ENCODE results near the gene SCN8A. TPM values are rescaled to one million over a fixed set of nuclear protein-coding genes. Genes with fewer than 3 reads are reported as not detected.

The SCN8A gene
- total and polyA plus RNA-seq, 2 experiments from 2014 or later: 4.6 to 23.9 TPM

DNA sequence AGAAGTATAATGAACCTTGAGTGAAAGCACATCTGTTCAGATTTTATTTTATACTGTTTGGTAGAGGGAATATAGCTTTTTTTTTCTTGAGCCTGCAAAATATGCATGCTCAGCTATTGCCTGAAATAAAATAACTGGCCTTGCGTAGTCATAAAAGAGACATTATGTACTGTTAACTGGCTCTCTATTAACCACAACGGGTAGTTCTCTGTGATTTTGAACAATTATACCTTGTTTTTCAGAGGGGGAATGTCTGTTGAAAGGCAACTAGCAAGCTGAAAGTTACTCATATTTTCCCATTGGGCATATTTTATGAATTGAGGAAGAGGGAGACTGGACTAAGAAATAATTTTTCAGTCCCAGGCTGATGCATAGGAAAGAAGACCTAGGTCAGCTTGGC is 194.9 kb downstream of the SCN8A start:
- Mint-ChIP-seq H3K9me3 (no peaks in the 10 kb centered on the region), H3K4me1 (no peaks in the 10 kb centered on the region), H3K27me3 (ENCODE audit: insufficient read depth, low read depth, poor library complexity) (peaks cover 2% of the 10 kb centered on the region), H3K36me3 (ENCODE audit: low read depth) (peaks cover 9% of the 10 kb centered on the region; the same call in 1 of the 3 replicates), H3K27ac (no peak overlapping the region), H3K4me3 (no peak overlapping the region)
- Histone ChIP-seq H3K36me3 (ENCODE audit: insufficient read depth) (no peaks in the 10 kb centered on the region), H3K9me2 (ENCODE audit: insufficient read depth) (no peaks in the 10 kb centered on the region), H3K4me2 (no peak overlapping the region), H4K20me1 (replicated peaks; ENCODE audit: insufficient read depth) (no peaks in the 10 kb centered on the region; the same call in none of the 2 replicates), H3K4me3 (no peak overlapping the region), H3K27me3 (ENCODE audit: insufficient read depth) (no peaks in the 10 kb centered on the region), H3K4me1 (ENCODE audit: insufficient read depth) (no peaks in the 10 kb centered on the region), H3F3A (replicated peaks; ENCODE audit: low read depth) (no peaks in the 10 kb centered on the region), H3K79me2 (replicated peaks; ENCODE audit: insufficient read depth) (no peaks in the 10 kb centered on the region), H3K27ac (ENCODE audit: low read depth) (no peak overlapping the region), H2AFZ (no peak overlapping the region)
- ATAC-seq: no peak
- TF ChIP-seq EZH2 (IDR thresholded peaks at IDR 0.05; ENCODE audit: low read depth, unreplicated experiment) (no peak), JUNB (IDR thresholded peaks at IDR 0.05; ENCODE audit: unreplicated experiment) (no peak), STAT1 (IDR thresholded peaks at IDR 0.05; ENCODE audit: unreplicated experiment) (no peak), CREB1 (CRISPR knock-in tag; IDR thresholded peaks at IDR 0.05; ENCODE audit: low read depth) (no peak), ZNF462 (CRISPR knock-in tag; IDR thresholded peaks at IDR 0.05) (no peak), CTCF (conservative IDR thresholded peaks at IDR 0.05; ENCODE audit: low read depth in 2 of 2) (no peak), EZH2phosphoT487 (IDR thresholded peaks at IDR 0.05; ENCODE audit: unreplicated experiment) (no peak), ZNF114 (CRISPR knock-in tag; IDR thresholded peaks at IDR 0.05) (no peak), ZNF331 (CRISPR knock-in tag; IDR thresholded peaks at IDR 0.05; ENCODE audit: low read depth) (no peak), ETS1 (IDR thresholded peaks at IDR 0.05) (no peak), NANOG (IDR thresholded peaks at IDR 0.05; ENCODE audit: borderline replicate concordance) (no peak), POLR2AphosphoS5 (IDR thresholded peaks at IDR 0.05; ENCODE audit: low read depth) (no peak)
- TF ChIP-seq, protein P1, sequence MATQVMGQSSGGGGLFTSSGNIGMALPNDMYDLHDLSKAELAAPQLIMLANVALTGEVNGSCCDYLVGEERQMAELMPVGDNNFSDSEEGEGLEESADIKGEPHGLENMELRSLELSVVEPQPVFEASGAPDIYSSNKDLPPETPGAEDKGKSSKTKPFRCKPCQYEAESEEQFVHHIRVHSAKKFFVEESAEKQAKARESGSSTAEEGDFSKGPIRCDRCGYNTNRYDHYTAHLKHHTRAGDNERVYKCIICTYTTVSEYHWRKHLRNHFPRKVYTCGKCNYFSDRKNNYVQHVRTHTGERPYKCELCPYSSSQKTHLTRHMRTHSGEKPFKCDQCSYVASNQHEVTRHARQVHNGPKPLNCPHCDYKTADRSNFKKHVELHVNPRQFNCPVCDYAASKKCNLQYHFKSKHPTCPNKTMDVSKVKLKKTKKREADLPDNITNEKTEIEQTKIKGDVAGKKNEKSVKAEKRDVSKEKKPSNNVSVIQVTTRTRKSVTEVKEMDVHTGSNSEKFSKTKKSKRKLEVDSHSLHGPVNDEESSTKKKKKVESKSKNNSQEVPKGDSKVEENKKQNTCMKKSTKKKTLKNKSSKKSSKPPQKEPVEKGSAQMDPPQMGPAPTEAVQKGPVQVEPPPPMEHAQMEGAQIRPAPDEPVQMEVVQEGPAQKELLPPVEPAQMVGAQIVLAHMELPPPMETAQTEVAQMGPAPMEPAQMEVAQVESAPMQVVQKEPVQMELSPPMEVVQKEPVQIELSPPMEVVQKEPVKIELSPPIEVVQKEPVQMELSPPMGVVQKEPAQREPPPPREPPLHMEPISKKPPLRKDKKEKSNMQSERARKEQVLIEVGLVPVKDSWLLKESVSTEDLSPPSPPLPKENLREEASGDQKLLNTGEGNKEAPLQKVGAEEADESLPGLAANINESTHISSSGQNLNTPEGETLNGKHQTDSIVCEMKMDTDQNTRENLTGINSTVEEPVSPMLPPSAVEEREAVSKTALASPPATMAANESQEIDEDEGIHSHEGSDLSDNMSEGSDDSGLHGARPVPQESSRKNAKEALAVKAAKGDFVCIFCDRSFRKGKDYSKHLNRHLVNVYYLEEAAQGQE (IDR thresholded peaks at IDR 0.05; ENCODE audit: unreplicated experiment): no peak
- DNase-seq (ENCODE audit: low spot score): no peak

All from GM23338 (cell line).